Stomach (tissue), 9 donors: ENCODE measurements around the gene GSG1L. TPM values are rescaled to one million over a fixed set of nuclear protein-coding genes. Genes with fewer than 3 reads are reported as not detected.
"Not testable (repeated sequence)": the region's sequence is repeated elsewhere in the genome, so short reads cannot be mapped to it uniquely, and the experiment has no call there.

ENCODE experiments used
- DNase-seq, 2 donors: peaks; one replicate each; pipeline versions ENCODE4 v3.0.0 to v3.0.0-alpha.2; 2013 to 2019
- H3K27ac ChIP-seq, 5 donors: fragments of 200-600 bp in 4 of 5; sonication (generic) in 4 of 5; one replicate each; pipeline ENCODE4 v1.5.1; 2013 to 2019; ENCODE audit warnings: mild to moderate bottlenecking in 1 of 5, moderate library complexity in 1 of 5
- H3K27me3 ChIP-seq, 3 donors: fragments of 200-600 bp; sonication (generic); one replicate each; pipeline ENCODE4 v1.5.1; 2017 to 2019; ENCODE audit warnings: mixed run types in 1 of 3
- H3K36me3 ChIP-seq, 4 donors: fragments of 200-600 bp; sonication (generic); 1 replicate in 3 of 4; 2 replicates in 1 of 4; pipeline ENCODE4 v1.5.1; 2016 to 2019
- H3K4me1 ChIP-seq, 4 donors: fragments of 200-600 bp; sonication (generic); one replicate each; pipeline ENCODE4 v1.5.1; 2016 to 2019
- H3K4me3 ChIP-seq, 4 donors: fragments of 200-600 bp; sonication (generic) in 3 of 4; one replicate each; pipeline ENCODE4 v1.5.1; 2016 to 2019; ENCODE audit warnings: mild to moderate bottlenecking in 1 of 4
- H3K9me3 ChIP-seq, 4 donors: fragments of 200-600 bp; sonication (generic); one replicate each; pipeline ENCODE4 v1.5.1; 2016 to 2019
- CTCF ChIP-seq, 7 experiments: fragments of 450-650 bp in 4 of 7; fragments of 200-600 bp in 3 of 7; sonication (generic) in 3 of 7; IDR thresholded peaks; one replicate each; pipeline ENCODE4 v1.5.1; 2016 to 2019; ENCODE audit warnings: antibody characterized with exemption in 7 of 7, control low read depth in 2 of 7, mild to moderate bottlenecking in 1 of 7
- EP300 ChIP-seq: sonication (generic); formaldehyde crosslinking; IDR thresholded peaks from one replicate; pipeline ENCODE4 v1.6.1; 2017; ENCODE audit warnings: antibody characterized with exemption
- POLR2A ChIP-seq, 4 donors: fragments of 450-650 bp; IDR thresholded peaks; one replicate each; pipeline ENCODE4 v1.6.1; 2016; ENCODE audit warnings: antibody characterized with exemption in 4 of 4, control low read depth in 2 of 4, mild to moderate bottlenecking in 1 of 4, moderate library complexity in 1 of 4
- POLR2AphosphoS5 ChIP-seq, 3 donors: sonication (generic); formaldehyde crosslinking; IDR thresholded peaks; one replicate each; pipeline ENCODE4 v1.6.1; 2016; ENCODE audit warnings: antibody characterized with exemption in 3 of 3
- WGBS, 5 donors: extraction: QIAGEN DNeasy Blood & Tissue Kit in 3 of 5; methylation state at CpG; one replicate each; pipeline versions ENCODE4 v1.1.5 to v1.1.7; 2013 to 2018; 5-methylcytosine and 5-hydroxymethylcytosine counted together
- intact Hi-C: fragments of 100-400 bp; cut with DNase I; formaldehyde crosslinking; loops from one replicate; pipeline ENCODE4 v1.15.1; 2023; ENCODE audit warnings: low total_unique reads
- polyA plus RNA-seq, 3 donors: library from polyadenylated mRNA; stranded (reverse); fragments of 200-250 nt; gene quantifications; one replicate each; pipeline ENCODE4 v1.2.3, GENCODE V29; 2013
- total RNA-seq, 5 donors: library from RNA; depleted of rRNA; stranded (reverse); fragments of >200 nt; gene quantifications; one replicate each; pipeline versions ENCODE4 v1.1.0 to v1.2.3, GENCODE V29; 2014 to 2016
- donor health status: healthy with polysubstance abuse.
- donor health status: Bipolar disorder and iron deficiency.
- donor health status: healthy.

The GSG1L gene
- total and polyA plus RNA-seq, 8 donors = 0.06 TPM; not detected in 7

GRCh38 chr16:27879601-27880247, 183.8 kb downstream of the GSG1L start:
- Histone ChIP-seq H3K36me3 (no peaks in the 10 kb centered on the region), H3K9me3 (peaks cover 0 to 29% (median 21%) of the 10 kb centered on the region in 4 donors), H3K27me3 (peaks cover 0 to 6% (median 0%) of the 10 kb centered on the region in 3 donors), H3K4me1 (no peaks in the 10 kb centered on the region), H3K27ac (no peak overlapping the region), H3K4me3 (no peak overlapping the region)
- DNase-seq = peak in 1 of 2 donors; percentile 20
- 68 to 74% (median 72%) methylated on average over 3 of the region's 3 CpGs for WGBS, 5 donors
- TF ChIP-seq EP300 (no peak), POLR2AphosphoS5 (IDR thresholded peaks at IDR 0.05) (no peak), POLR2A (IDR thresholded peaks at IDR 0.05) (no peak), CTCF (IDR thresholded peaks at IDR 0.05) (no peak)
- intact Hi-C loops = no loop called here

- 84 to 100% (median 100%) methylated on average over 1 of the region's 1 CpG for WGBS, 5 donors
Measured at GRCh38 chr16:27872627-27873026, 190.9 kb downstream of the GSG1L start.

GRCh38 chr16:27870116-27870798, 193.3 kb downstream of the GSG1L start:
- TF ChIP-seq POLR2AphosphoS5 (IDR thresholded peaks at IDR 0.05) (no peak), POLR2A (IDR thresholded peaks at IDR 0.05) (no peak), CTCF (IDR thresholded peaks at IDR 0.05) (no peak), EP300 (no peak)

More at GRCh38 chr16:27872627-27873026, 190.9 kb downstream of the GSG1L start:
- DNase-seq, H3K27ac ChIP-seq, H3K4me1 ChIP-seq, intact Hi-C loops, H3K4me3 ChIP-seq, H3K36me3 ChIP-seq: not testable (repeated sequence)
- H3K27me3 ChIP-seq = peaks cover 0 to 11% (median 0%) of the 10 kb centered on the region in 3 donors
- H3K9me3 ChIP-seq = peaks cover 4 to 39% (median 26%) of the 10 kb centered on the region in 4 donors

GRCh38 chr16:27869411-27869810, 194.1 kb downstream of the GSG1L start:
- no peak overlapping the region for H3K27ac ChIP-seq
- 84 to 100% (median 88%) methylated on average over 1 of the region's 1 CpG for WGBS, 5 donors
- TF ChIP-seq CTCF (IDR thresholded peaks at IDR 0.05) (no peak), POLR2AphosphoS5 (IDR thresholded peaks at IDR 0.05) (no peak), POLR2A (IDR thresholded peaks at IDR 0.05) (no peak), EP300 (no peak)
- peaks cover 0 to 11% (median 0%) of the 10 kb centered on the region in 3 donors for H3K27me3 ChIP-seq
- H3K9me3 ChIP-seq = peaks cover 3 to 31% (median 18%) of the 10 kb centered on the region in 4 donors
- H3K4me1 ChIP-seq = peaks cover 0 to 3% (median 1%) of the 10 kb centered on the region in 4 donors
- no peak for DNase-seq
- H3K4me3 ChIP-seq = no peak overlapping the region
- H3K36me3 ChIP-seq = no peaks in the 10 kb centered on the region
- intact Hi-C loops = no loop called here

More at GRCh38 chr16:27870116-27870798, 193.3 kb downstream of the GSG1L start:
- intact Hi-C loops = no loop called here
- Histone ChIP-seq H3K36me3 (no peaks in the 10 kb centered on the region), H3K27me3 (peaks cover 0 to 11% (median 0%) of the 10 kb centered on the region in 3 donors), H3K4me1 (peaks cover 0 to 3% (median 1%) of the 10 kb centered on the region in 4 donors), H3K4me3 (no peak overlapping the region), H3K27ac (no peak overlapping the region), H3K9me3 (peaks cover 4 to 32% (median 22%) of the 10 kb centered on the region in 4 donors)
- no peak for DNase-seq
- 41 to 53% (median 49%) methylated on average over 4 of the region's 4 CpGs for WGBS, 5 donors
